Neural crest cell (in vitro differentiated cells): ENCODE measurements around the gene TMEM69. TPM values are rescaled to one million over a fixed set of nuclear protein-coding genes. Genes with fewer than 3 reads are reported as not detected.

Experiments used
- DNase-seq: peaks from one replicate; pipeline ENCODE4 v3.0.0; 2021; ENCODE audit warnings: low read depth, mixed read lengths, low spot score
- H3K27ac Mint-ChIP-seq: one replicate; pipeline ENCODE4 v1.8.0; 2021; ENCODE audit warnings: mild to moderate bottlenecking, mixed read lengths; ENCODE audit not compliant: unreplicated experiment
- H3K27me3 Mint-ChIP-seq: 2 replicates; pipeline ENCODE4 v1.8.0; 2021; ENCODE audit warnings: low read depth, mild to moderate bottlenecking, mixed read lengths
- H3K36me3 Mint-ChIP-seq: 2 replicates; pipeline ENCODE4 v1.8.0; 2021; ENCODE audit warnings: low read depth, mild to moderate bottlenecking, mixed read lengths
- H3K4me1 Mint-ChIP-seq: 2 replicates; pipeline ENCODE4 v1.8.0; 2021; ENCODE audit warnings: mixed read lengths
- H3K4me3 Mint-ChIP-seq: one replicate; pipeline ENCODE4 v1.8.0; 2021; ENCODE audit warnings: mild to moderate bottlenecking, mixed read lengths
- H3K9me3 Mint-ChIP-seq: 2 replicates; pipeline ENCODE4 v1.8.0; 2021; ENCODE audit warnings: mixed read lengths
- total RNA-seq: library from RNA; stranded (reverse); gene quantifications from 2 replicates; pipeline ENCODE4 v1.2.1, GENCODE V29; 2021
- TF ChIP-seq, protein P1 (sequence below): fragments of 200-600 bp; sonication (generic); conservative IDR thresholded peaks from 2 replicates; pipeline ENCODE4 v1.5.0; 2021; ENCODE audit warnings: antibody characterized with exemption, mild to moderate bottlenecking

TMEM69 gene
- total RNA-seq, 1 donor from 2014 or later = 29.6 TPM

DNA sequence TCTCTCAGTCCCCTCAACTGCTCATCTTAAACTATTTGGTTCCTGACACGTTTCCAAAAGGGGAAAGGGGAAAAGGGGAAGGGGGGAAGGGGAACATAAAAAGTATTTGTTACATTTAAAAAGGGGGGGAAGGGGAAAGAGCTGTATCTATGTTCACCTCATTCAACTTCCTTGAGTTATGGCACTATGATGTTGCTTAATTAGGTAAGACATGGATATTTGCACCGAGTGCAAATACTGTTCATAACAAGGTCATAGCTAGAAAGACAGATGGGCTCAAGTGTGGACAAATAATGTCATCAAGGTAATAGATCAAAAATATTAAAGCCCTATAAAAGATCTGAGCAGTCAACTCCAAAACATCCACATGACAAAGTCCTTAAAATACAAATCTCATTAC is 27.6 kb upstream of the TMEM69 start:
- Mint-ChIP-seq H3K27me3 (no peaks in the 10 kb centered on the region), H3K9me3 (no peaks in the 10 kb centered on the region), H3K36me3 (peaks cover 13% of the 10 kb centered on the region), H3K27ac (no peak overlapping the region), H3K4me1 (peaks cover 6% of the 10 kb centered on the region), H3K4me3 (no peak overlapping the region)
- TF ChIP-seq, protein P1, sequence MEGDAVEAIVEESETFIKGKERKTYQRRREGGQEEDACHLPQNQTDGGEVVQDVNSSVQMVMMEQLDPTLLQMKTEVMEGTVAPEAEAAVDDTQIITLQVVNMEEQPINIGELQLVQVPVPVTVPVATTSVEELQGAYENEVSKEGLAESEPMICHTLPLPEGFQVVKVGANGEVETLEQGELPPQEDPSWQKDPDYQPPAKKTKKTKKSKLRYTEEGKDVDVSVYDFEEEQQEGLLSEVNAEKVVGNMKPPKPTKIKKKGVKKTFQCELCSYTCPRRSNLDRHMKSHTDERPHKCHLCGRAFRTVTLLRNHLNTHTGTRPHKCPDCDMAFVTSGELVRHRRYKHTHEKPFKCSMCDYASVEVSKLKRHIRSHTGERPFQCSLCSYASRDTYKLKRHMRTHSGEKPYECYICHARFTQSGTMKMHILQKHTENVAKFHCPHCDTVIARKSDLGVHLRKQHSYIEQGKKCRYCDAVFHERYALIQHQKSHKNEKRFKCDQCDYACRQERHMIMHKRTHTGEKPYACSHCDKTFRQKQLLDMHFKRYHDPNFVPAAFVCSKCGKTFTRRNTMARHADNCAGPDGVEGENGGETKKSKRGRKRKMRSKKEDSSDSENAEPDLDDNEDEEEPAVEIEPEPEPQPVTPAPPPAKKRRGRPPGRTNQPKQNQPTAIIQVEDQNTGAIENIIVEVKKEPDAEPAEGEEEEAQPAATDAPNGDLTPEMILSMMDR = no peak
- no peak for DNase-seq

DNA sequence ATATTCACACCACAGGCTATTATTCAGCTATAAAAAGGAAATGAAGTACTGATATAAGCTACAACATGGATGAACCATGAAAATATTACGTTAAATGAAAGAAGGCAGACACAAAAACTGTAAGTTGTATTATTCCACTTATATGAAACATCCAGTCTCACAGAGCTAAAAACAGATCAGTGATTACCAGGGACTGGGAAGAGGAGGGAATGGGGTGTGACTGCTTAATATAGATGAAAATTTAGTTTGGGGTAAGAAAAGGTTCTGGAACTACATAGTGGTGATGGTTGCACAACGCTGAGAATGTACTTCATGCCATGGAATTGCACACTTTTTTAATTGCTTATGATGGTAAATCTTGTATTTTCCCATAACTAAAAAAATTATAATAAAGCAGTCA is 21.1 kb upstream of the TMEM69 start:
- Mint-ChIP-seq H3K27me3 (no peaks in the 10 kb centered on the region), H3K27ac (no peak overlapping the region), H3K9me3 (no peaks in the 10 kb centered on the region), H3K4me3 (no peak overlapping the region), H3K36me3 (peaks cover 2% of the 10 kb centered on the region), H3K4me1 (peaks cover 9% of the 10 kb centered on the region)
- TF ChIP-seq, protein P1 = no peak
- no peak for DNase-seq

DNA sequence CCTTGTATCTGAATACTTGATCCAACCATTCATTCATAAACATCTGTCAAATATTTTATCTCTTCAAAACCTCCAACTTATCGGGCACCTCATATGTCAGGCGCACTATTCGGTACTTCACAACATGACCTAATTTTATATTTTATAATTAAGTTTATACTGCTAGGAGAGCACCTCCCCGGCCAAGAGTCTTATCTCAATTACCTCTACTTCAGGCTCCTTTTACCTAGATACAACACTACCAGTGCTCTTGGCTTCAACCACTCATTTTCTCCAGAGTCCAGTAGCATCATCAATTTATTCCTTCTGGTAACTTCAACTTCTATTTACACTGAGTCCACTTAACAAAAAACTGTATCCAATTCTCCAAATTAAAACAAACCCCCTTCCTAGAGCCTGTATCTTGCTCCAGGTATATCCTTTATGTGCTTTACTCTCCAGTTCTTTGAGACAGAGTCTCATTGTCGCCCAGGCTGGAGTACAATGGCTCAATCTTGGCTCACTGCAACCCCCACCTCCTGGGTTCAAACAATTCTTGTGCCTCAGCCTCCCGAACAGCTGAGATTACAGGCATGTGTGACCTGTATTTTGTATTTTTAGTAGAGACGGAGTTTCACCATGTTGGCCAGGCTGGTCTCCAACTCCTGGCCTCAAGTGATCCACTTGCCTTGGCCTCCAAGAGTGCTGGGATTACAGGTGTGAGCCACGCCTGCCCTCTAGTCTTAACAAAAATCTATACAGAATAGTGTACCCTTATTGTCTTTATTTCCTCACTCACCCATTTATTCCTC is 20.5 kb upstream of the TMEM69 start:
- H3K4me1 Mint-ChIP-seq = peaks cover 9% of the 10 kb centered on the region

DNA sequence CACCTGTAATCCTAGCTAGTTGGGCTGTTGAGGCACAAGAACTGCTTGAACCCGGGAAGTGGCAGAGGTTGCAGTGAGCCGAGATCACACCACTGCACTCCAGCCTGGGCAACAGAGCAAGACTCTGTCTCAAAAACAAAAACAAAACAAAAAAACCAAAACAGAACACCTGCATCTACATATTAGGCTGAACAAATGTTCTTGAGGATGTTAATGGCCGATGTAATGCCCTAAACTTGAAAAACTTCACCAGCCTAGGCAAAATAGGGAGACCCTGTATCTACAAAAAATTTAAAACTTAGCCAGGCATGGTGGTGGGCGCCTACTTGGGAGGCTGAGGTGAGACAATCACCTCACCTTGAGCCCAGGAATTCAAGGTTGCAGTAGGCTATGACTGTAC is 19.5 kb upstream of the TMEM69 start:
- Mint-ChIP-seq H3K27me3 (no peaks in the 10 kb centered on the region), H3K9me3 (no peaks in the 10 kb centered on the region), H3K4me3 (no peak overlapping the region), H3K27ac (no peak overlapping the region), H3K36me3 (no peaks in the 10 kb centered on the region), H3K4me1 (peaks cover 4% of the 10 kb centered on the region)
- TF ChIP-seq, protein P1 = no peak
- DNase-seq = no peak

More for the DNA sequence above, 20.5 kb upstream of the TMEM69 start:
- H3K9me3 Mint-ChIP-seq = no peaks in the 10 kb centered on the region
- TF ChIP-seq, protein P1 = no peak
- DNase-seq = no peak
- peaks cover 2% of the 10 kb centered on the region for H3K36me3 Mint-ChIP-seq
- H3K27ac Mint-ChIP-seq = peak overlapping the region; percentile 2
- no peak overlapping the region for H3K4me3 Mint-ChIP-seq
- no peaks in the 10 kb centered on the region for H3K27me3 Mint-ChIP-seq

DNA sequence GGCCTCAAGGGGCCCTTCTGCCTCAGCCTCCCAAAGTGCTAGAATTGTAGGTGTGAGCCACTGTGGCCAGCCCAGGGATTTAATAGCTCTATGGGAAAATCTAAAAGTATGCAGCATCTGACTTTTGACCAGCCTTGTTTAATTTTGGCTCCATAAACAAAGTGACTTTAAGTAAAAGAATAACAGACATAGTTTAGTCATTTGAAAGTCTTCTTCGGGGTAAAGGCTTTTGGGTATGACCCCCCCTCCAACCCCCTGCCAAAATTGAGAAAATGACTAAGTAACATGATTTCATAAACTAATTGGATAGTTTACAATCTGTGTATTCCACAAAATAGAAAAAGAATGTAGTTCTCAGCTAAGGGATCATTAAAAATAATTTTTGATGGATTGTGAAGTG is 18.6 kb upstream of the TMEM69 start:
- Mint-ChIP-seq H3K27me3 (no peaks in the 10 kb centered on the region), H3K4me1 (peaks cover 5% of the 10 kb centered on the region), H3K9me3 (no peaks in the 10 kb centered on the region), H3K27ac (no peak overlapping the region), H3K4me3 (no peak overlapping the region), H3K36me3 (no peaks in the 10 kb centered on the region)
- no peak for DNase-seq
- TF ChIP-seq, protein P1 = no peak
